Endothelial cell of umbilical vein (primary cell): ENCODE data around the gene CCNE1. TPM values are rescaled to one million over a fixed set of nuclear protein-coding genes. Genes with fewer than 3 reads are reported as not detected.

Experiments used
- BruUV-seq: library from RNA; stranded (reverse); fragments of 400-500 nt; replicated peaks from 2 replicates; lab custom pipeline; 2021; lab: Mats Ljungman, UMichigan
- CTCF ChIA-PET: fragments of 300-600, 350-600 bp; sonication (Branson Sonifier 250); formaldehyde crosslinking; loops from one replicate; lab custom pipeline; 2021; ENCODE audit warnings: antibody characterized with exemption, inconsistent platforms; lab: Charles Lee
- POLR2A ChIA-PET: fragments of 300-600, 350-600 bp; sonication (Branson Sonifier 250); formaldehyde crosslinking; loops from one replicate; lab custom pipeline; 2021; ENCODE audit warnings: antibody characterized with exemption, inconsistent platforms; lab: Charles Lee
- DNase-seq: peaks from one replicate; pipeline ENCODE4 v3.0.0-alpha.2; 2011; ENCODE audit warnings: low read depth, low spot score
- FAIRE-seq: peaks from 2 replicates; lab custom pipeline; 2011; peaks lifted over from hg19 to GRCh38; lab: Jason Lieb, UNC
- H2AFZ ChIP-seq: 2 replicates; pipeline ENCODE4 v1.6.0; 2012; ENCODE audit warnings: low read depth, low read length, control low read depth, inconsistent platforms
- H3K27ac ChIP-seq: 2 replicates; pipeline ENCODE4 v1.5.1; 2011; ENCODE audit warnings: low read depth, mild to moderate bottlenecking, control low read depth, low read length, moderate library complexity; ENCODE audit not compliant: insufficient read depth
- H3K27me3 ChIP-seq, 2 experiments: 2 replicates each; pipeline versions ENCODE4 v1.6.0 to v1.6.1; 2011; ENCODE audit warnings: low read length in 2 of 2, mixed read lengths in 1 of 2; ENCODE audit not compliant: control insufficient read depth in 2 of 2, insufficient read depth in 2 of 2
- H3K36me3 ChIP-seq, 2 experiments: 2 replicates in 1 of 2; 3 replicates in 1 of 2; pipeline ENCODE4 v1.5.1; 2011; ENCODE audit warnings: low read length in 2 of 2, mild to moderate bottlenecking in 1 of 2, moderate library complexity in 1 of 2; ENCODE audit not compliant: control insufficient read depth in 2 of 2, insufficient read depth in 2 of 2; ENCODE audit errors: extremely low read depth in 1 of 2
- H3K4me1 ChIP-seq: 3 replicates; pipeline ENCODE4 v1.5.1; 2011; ENCODE audit warnings: mild to moderate bottlenecking, low read length; ENCODE audit not compliant: control insufficient read depth, insufficient read depth; ENCODE audit errors: extremely low read depth
- H3K4me2 ChIP-seq: 2 replicates; pipeline ENCODE4 v1.6.1; 2011; ENCODE audit warnings: low read length, control low read depth, mixed read lengths; ENCODE audit not compliant: insufficient read depth
- H3K4me3 ChIP-seq, 3 experiments: fragments of 200-600 bp in 1 of 3; sonication (generic), shearing (Covaris generic) in 1 of 3; replicated peaks in 1 of 3; 2 replicates each; pipeline ENCODE4 v1.5.1; 2011 to 2016; ENCODE audit warnings: control low read depth in 3 of 3, low read length in 3 of 3, mild to moderate bottlenecking in 2 of 3, inconsistent platforms in 1 of 3, low read depth in 1 of 3, moderate library complexity in 1 of 3; ENCODE audit not compliant: insufficient read depth in 1 of 3
- H3K79me2 ChIP-seq: 2 replicates; pipeline ENCODE4 v1.6.0; 2012; ENCODE audit warnings: low read length, inconsistent platforms; ENCODE audit not compliant: control insufficient read depth, insufficient read depth
- H3K9ac ChIP-seq: replicated peaks from 2 replicates; pipeline ENCODE3; 2011; ENCODE audit warnings: low read length, control low read depth; ENCODE audit not compliant: insufficient read depth; ENCODE audit errors: extremely low read depth
- H3K9me1 ChIP-seq: replicated peaks from 3 replicates; pipeline ENCODE4 v1.6.0; 2011; ENCODE audit warnings: mild to moderate bottlenecking, low read length; ENCODE audit not compliant: control insufficient read depth, insufficient read depth; ENCODE audit errors: extremely low read depth
- H3K9me3 ChIP-seq: replicated peaks from 2 replicates; pipeline ENCODE4 v1.5.1; 2012; ENCODE audit warnings: low read length, inconsistent platforms; ENCODE audit not compliant: control insufficient read depth, insufficient read depth
- H4K20me1 ChIP-seq: replicated peaks from 2 replicates; pipeline ENCODE3; 2011; ENCODE audit warnings: mild to moderate bottlenecking, low read length; ENCODE audit not compliant: control insufficient read depth, insufficient read depth; ENCODE audit errors: extremely low read depth
- CTCF ChIP-seq, 2 donors: IDR thresholded peaks; 1 replicate in 1 of 2; 2 replicates in 1 of 2; pipeline ENCODE4 v1.5.1; 2011; ENCODE audit warnings: low read length in 2 of 2, mild to moderate bottlenecking in 2 of 2, moderate library complexity in 2 of 2, control low read depth in 1 of 2, inconsistent platforms in 1 of 2, low read depth in 1 of 2; ENCODE audit not compliant: insufficient read depth in 1 of 2; ENCODE audit errors: extremely low read depth in 1 of 2
- EZH2 ChIP-seq: IDR thresholded peaks from 2 replicates; pipeline ENCODE4 v1.6.1; 2012; ENCODE audit warnings: borderline replicate concordance, low read depth, mild to moderate bottlenecking, moderate library complexity, low read length, inconsistent platforms; ENCODE audit not compliant: severe bottlenecking
- FOS ChIP-seq: IDR thresholded peaks from 2 replicates; pipeline ENCODE4 v1.6.1; 2011; ENCODE audit warnings: mild to moderate bottlenecking, low read length, moderate library complexity, borderline replicate concordance; ENCODE audit not compliant: insufficient read depth
- GATA2 ChIP-seq: IDR thresholded peaks from 2 replicates; pipeline ENCODE4 v1.7.0; 2011; ENCODE audit warnings: low read depth, mild to moderate bottlenecking, moderate library complexity, mixed read lengths, low read length; ENCODE audit not compliant: insufficient read length, insufficient read depth
- JUN ChIP-seq: IDR thresholded peaks from 2 replicates; pipeline ENCODE4 v1.6.1; 2011; ENCODE audit warnings: borderline replicate concordance, low read depth; ENCODE audit not compliant: insufficient read length, insufficient read depth
- MYC ChIP-seq: IDR thresholded peaks from one replicate; pipeline ENCODE4 v1.6.1; 2011; ENCODE audit warnings: mild to moderate bottlenecking, low read depth, low read length
- POLR2A ChIP-seq: IDR thresholded peaks from 2 replicates; pipeline ENCODE4 v1.6.1; 2012; ENCODE audit warnings: low read depth, mild to moderate bottlenecking, control low read depth, low read length
- POLR2AphosphoS5 ChIP-seq: IDR thresholded peaks from 2 replicates; pipeline ENCODE4 v1.6.1; 2012; ENCODE audit warnings: low read depth, mild to moderate bottlenecking, control low read depth, low read length, moderate library complexity; ENCODE audit not compliant: insufficient read depth
- dilution Hi-C: fragments of 300-500 bp; cut with MboI; formaldehyde crosslinking; loops from one replicate; pipeline ENCODE4 v1.15.0; 2019; ENCODE audit warnings: low sequenced_read_pairs; ENCODE audit not compliant: extremely low pct_ligation_motif_present
- intact Hi-C: fragments of 100-400 bp; cut with micrococcal nuclease; formaldehyde crosslinking; loops from one replicate; pipeline ENCODE4 v1.10.0; 2022
- polyA plus RNA-seq, 4 experiments: library from polyadenylated mRNA; depleted of rRNA in 3 of 4; stranded (reverse) in 3 of 4; unstranded in 1 of 4; fragments of >200 nt; gene quantifications; 2 replicates each; pipeline versions ENCODE4 v1.2.1 to v1.2.3, GENCODE V29; 2011 to 2012; ENCODE audit warnings: missing spikeins in 1 of 4
- total RNA-seq: library from RNA; stranded (reverse); gene quantifications from 2 replicates; pipeline ENCODE4 v1.2.3, GENCODE V29; 2021
- TF ChIP-seq, protein P1 (sequence below): IDR thresholded peaks from 2 replicates; pipeline ENCODE4 v1.6.1; 2011; ENCODE audit not compliant: insufficient read depth, insufficient read length

Gene CCNE1
- total and polyA plus RNA-seq, 2 donors (not counting 3 experiments of a cell fraction or from before 2014, with no cell fraction given): 8.3 to 10.1 TPM

- FAIRE-seq (no peak), DNase-seq (no peak)
- Histone ChIP-seq H2AFZ (no peak overlapping the region), H3K9ac (no peak overlapping the region), H4K20me1 (no peaks in the 10 kb centered on the region), H3K27ac (no peak overlapping the region), H3K27me3 (no peaks in the 10 kb centered on the region), H3K9me1 (no peaks in the 10 kb centered on the region), H3K4me1 (no peaks in the 10 kb centered on the region), H3K4me3 (no peak overlapping the region), H3K4me2 (no peak overlapping the region), H3K9me3 (no peaks in the 10 kb centered on the region), H3K36me3 (no peaks in the 10 kb centered on the region), H3K79me2 (no peaks in the 10 kb centered on the region)
- TF ChIP-seq CTCF (IDR thresholded peaks at IDR 0.05; ENCODE audit: extremely low read depth in 1 of 2, insufficient read depth in 1 of 2, low read depth in 1 of 2, low read length in 2 of 2): no peak
- TF ChIP-seq POLR2AphosphoS5: no peak
- TF ChIP-seq JUN: no peak
- TF ChIP-seq EZH2: no peak
- TF ChIP-seq GATA2: no peak
- TF ChIP-seq MYC: no peak
- TF ChIP-seq, protein P1, sequence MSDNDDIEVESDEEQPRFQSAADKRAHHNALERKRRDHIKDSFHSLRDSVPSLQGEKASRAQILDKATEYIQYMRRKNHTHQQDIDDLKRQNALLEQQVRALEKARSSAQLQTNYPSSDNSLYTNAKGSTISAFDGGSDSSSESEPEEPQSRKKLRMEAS: no peak
- TF ChIP-seq FOS: no peak
- no peak for TF ChIP-seq POLR2A
- no TSS peak for BruUV-seq
- intact Hi-C loops (no loop called here), dilution Hi-C loops (no loop called here)
- POLR2A ChIA-PET: no interaction called here
- CTCF ChIA-PET: no interaction called here
Measured at GRCh38 chr19:29782260-29782580, 29.6 kb upstream of the CCNE1 start.
